GM18505 (cell line): ENCODE measurements around the gene TYW1B.
"Not testable (repeated sequence)": the region's sequence is repeated elsewhere in the genome, so short reads cannot be mapped to it uniquely, and the experiment has no call there.

Experiments
- ATAC-seq: cut with Tn5 transposase; IDR thresholded peaks from one replicate; pipeline ENCODE4 v1.9.1; 2021; ENCODE audit not compliant: unreplicated experiment
- POLR2A ChIP-seq: IDR thresholded peaks from 4 replicates; pipeline ENCODE4 v1.6.1; 2011; ENCODE audit warnings: borderline replicate concordance; ENCODE audit not compliant: insufficient read depth, insufficient read length; ENCODE audit errors: extremely low read depth

Gene TYW1B

DNA sequence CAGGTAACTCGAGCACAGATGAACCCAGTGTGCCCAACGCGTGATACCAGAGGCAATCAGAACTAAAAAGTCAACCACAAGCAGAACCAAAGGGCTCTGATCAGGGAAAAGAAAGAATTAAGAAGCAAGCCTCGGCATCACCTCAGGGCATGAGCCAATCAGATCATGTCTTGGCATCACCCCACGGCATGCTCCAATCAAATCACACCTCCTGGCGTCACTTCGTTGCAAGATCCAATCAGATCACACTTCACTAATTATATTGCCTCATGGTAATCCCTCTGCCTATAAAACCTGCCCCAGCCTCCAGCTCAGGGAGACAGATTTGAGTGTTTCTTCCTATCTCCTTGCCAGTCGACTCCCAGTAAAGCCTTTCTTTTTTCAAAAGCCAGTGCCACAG, 46.8 kb downstream of the TYW1B start:
- ATAC-seq, result no peak
- TF ChIP-seq POLR2A, result no peak

DNA sequence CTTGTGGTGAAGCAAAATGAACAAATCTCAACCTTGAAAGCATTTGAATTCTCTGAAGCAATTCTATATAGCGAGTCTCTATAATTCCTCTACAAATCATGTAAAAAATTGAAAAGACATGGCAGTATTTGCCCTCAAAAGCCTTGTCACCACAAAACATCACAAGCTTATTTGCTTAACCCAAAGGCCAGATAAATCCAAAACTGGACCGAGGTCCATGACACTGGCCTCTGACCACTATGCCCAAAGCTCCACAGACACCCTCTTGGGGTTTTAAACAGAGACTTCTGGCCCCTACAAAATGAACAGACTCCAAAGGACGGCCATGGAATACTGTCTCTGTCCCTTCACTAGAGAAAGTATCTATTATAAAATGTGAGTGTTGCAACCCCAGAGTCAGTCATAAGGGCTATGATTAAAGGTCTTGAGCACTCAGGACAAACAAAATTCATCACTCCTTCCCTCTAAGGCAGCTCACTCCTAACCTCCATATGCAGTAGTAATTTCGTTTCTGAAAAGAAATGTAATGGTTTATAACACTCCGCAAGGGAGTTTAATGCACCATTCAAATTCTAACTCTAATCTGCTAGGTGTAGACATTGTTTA, 47.6 kb downstream of the TYW1B start:
- ATAC-seq, result not testable (repeated sequence)

DNA sequence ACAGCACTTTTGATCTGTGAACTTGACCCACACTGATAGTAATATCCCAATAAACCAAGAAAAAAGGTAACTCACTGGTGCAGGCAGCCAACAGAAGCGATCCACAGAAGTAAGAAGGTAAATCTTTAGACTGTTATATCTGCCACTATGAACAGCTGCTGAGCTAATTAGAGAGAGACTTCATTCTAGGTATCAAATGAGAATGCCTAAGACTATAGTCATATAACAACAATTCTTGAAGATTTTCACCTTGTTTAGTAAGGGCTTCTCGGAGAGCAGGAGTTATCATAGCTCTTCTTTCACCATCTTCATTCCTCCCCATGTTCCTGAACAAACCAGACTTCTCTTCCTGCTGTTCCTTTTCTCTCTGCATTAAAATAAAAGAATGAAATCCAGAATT, 50.8 kb downstream of the TYW1B start:
- not testable (repeated sequence) for ATAC-seq

DNA sequence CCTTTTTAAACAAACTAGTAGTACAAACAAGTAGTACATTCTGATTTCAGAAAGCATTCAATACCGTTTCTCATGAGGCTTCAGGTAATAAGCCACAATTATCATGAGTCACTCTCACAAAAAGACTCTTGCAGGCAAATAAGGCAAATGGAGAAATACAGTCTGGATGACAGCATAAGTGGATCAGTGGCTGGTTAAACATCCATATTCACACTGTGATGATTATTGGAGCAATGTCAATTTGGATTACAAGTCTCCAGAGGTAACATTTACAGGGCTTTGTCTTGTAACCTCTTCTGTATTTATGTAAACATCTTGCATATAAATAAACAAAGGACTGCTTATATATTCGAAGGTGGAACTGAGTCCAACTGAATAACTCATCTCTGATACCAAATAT, 55.4 kb downstream of the TYW1B start:
- not testable (repeated sequence) for ATAC-seq

DNA sequence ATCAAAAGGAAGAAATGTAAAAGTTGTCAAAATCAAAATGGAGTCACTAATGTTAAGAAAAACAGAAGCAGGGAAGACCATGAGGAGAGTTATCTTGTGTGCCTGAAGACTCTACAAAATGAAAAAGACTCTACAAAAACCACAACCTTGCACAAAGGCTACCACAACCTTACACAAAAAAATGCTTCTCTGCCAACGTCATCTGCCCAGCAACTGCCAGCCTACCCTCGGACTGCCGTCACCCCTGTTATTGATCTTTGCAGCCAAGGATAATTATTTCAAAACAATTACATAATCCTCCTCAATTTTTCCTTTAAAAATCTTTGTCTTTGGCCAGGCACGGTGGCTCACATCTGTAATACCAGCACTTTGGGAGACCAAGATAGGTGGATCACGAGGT, 61.0 kb downstream of the TYW1B start:
- ATAC-seq, result not testable (repeated sequence)

DNA sequence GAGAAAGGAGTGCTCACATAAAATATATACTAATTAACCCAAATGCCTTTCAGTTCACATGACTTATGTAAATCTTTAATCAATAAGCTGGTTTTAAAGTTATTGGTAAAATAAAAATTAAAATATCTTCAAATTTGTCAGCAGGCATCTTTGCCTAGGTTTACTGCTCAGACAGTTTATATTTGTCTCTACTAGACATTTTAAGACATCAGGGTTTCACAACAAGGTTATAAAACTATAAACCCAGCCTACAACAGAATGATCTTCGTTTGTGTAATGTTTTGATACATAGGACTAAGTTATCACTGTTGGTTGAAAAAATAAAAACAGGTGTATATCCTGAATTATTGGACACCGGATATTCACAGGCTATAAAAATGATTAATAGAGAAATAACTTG, 67.4 kb downstream of the TYW1B start:
- ATAC-seq, result no peak
- no peak for TF ChIP-seq POLR2A

DNA sequence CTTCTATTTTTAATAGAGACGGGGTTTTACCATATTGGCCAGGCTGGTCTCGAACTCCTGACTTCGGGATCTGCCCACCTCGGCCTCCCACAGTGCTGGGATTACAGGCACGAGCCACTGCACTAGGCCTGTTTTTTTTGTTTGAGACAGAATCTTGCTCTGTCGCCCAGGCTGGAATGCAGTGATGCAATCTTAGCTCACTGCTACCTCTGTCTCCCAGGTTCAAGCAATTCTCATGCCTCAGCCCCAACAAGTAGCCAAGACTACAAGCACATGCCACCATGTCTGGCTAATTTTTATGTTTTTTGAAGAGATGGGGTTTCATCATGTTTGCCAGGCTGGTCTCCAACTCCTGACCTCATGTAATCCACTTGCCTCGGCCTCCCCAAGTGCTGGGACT, 73.7 kb downstream of the TYW1B start:
- ATAC-seq, result no peak
- TF ChIP-seq POLR2A, result no peak

DNA sequence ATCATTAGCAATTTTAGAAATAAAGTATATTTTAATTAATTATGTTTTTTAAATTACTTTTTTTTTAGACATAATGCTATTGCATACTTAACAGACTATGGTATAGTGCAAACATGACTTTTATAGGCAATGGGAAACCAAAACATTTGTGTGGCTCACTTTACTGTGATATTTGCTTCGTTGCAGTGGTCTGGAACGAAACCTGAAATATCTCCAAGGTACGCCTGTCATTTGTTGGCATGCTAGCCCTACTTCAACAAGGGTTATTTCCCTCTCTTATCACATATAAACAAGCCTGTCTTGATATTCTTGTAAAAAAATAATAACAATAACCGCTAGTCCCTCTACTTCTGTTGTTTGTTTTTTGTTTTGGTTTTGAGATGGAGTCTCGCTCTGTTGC, 74.2 kb downstream of the TYW1B start:
- ATAC-seq, result no peak
- no peak for TF ChIP-seq POLR2A

DNA sequence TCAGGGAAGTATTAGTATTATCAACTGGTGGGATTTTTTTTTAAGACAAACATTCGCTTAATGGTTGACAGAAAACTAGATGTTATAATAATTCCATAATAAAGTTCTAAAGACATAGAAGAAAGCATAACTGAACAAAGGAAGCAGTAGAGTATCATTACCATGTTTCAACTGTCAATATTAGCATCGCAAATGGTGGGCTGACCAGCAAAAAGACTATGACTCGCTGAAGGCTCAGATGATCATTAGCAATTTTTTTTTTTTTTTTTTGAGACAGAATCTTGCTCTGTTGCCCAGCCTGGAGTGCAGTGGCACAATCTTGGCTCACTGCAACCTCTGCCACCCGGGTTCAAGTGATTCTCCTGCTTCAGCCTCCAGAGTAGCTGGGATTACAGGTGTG, 74.8 kb downstream of the TYW1B start:
- ATAC-seq, result not testable (repeated sequence)

DNA sequence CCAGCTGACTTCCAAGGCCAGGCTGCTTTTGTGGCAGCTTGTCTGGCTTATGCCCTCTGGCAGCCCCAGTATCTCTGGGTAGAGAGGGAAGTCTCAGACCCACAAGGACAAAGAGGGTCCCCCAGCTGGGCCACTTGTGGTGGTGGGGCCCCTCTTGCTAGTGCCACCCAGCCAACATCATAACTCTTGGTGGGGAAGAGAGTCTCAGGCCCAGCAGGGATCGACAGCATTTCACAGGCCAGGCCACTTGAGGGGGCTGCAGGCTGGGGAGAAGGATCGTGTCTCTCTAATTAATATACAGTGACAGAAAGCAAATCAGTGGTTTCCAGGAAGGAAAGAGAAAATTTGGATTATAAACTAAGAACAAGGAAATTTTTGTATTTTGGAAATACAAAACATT, 76.0 kb downstream of the TYW1B start:
- ATAC-seq, result no peak
- no peak for TF ChIP-seq POLR2A

DNA sequence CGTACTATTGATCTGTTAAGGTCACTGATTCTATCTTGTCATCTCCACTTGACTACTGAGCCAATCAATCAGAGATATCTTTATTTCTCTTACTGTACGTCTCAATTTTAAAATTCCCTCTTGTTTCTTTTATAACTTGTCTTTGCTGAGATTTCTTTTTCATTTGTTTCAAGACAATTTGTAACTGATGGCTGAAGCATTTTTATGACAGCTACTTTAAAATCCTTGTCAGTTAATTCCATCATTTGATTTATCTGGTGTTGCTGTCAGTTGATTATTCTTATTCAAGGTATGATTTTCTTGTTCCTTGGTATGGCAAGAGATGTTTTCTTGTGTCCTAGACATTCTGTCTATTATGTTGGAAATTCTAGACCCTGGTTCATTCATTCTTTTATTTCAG, 76.6 kb downstream of the TYW1B start:
- ATAC-seq, result no peak
- no peak for TF ChIP-seq POLR2A

DNA sequence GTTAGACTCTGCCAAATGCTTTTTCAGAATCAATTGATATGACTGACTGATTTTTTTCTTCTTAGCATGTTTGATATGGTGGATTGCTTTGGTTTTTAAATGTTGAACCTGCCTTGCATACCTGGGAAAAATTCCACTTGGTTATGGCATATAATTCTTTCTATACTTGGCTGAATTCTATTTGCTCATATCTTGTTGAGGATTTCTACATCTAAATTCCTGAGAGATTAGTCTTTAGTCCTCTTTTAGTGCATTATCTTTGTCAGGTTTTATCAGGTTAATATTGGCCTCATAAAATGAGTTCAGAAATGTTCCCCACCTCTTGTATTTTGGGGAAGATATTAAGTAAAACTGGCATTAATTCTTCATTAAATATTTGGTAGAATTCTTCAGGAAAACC, 79.4 kb downstream of the TYW1B start:
- not testable (repeated sequence) for ATAC-seq

DNA sequence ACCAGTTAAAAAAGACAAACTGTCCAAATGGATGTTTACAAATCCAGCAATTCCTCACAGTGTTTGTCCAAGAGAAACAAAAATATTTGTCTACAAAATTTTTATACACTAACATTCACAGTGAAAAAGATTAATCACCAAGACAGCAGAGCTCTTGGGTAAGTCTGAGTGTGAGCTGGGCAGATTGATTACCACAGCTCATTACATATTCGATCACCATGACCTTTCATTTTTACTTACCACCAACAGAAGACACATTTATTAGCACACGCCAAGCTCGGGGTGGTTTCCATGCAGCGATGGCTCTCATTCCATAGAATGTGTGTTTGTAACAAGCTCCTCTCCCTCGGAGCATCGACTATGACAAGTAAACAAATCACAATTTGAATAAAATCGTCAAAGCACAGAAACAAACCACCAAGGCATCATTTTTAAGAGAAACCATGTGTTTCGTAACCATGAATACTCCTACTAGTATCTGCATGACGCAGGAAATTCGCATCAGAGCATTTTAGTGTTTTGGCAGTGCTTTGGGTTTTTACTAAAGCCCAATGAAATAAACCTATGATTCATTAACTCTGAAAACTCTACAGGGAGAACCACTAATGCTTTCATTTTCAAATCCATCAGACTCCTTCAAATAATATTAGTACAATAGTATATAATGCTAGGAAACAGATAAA, 83.6 kb downstream of the TYW1B start:
- ATAC-seq, result not testable (repeated sequence)

DNA sequence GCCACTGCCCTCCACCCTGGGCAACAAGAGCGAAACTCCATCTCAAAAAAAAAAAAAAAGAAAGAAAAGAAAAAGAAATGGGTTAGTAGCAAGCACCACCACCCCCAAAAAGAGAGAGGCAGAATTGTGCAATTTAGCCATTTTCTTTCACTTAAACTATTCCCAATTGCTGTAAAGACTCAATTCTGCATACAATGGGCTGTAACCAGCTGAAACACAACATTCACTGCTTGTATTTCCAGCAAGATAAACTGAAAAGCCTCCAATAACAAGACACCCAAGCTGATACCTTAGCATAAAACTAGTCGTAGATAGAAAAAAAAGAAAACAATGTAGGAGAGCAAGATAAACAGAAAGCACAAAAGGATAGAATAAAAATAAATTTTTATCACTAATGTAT, 84.2 kb downstream of the TYW1B start:
- ATAC-seq, result not testable (repeated sequence)

DNA sequence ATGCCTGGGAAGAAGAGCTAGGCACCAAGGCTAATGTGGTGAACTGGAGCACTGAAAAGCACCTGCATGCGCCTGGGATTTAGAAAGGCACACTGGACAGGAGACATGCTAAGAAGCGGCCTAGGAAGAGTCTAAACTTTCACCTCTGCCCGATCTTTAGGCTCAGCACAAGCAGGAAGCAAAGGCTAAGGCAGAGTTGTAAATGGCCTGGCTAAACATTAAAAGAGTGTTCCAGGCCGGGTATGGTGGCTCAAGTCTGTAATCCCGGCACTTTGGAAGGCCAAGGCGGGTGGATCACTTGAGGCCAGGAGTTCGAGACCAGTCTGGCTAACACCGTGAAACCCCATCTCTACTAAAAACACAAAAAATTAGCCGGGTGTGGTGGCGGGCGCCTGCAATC, 88.3 kb downstream of the TYW1B start:
- not testable (repeated sequence) for ATAC-seq

DNA sequence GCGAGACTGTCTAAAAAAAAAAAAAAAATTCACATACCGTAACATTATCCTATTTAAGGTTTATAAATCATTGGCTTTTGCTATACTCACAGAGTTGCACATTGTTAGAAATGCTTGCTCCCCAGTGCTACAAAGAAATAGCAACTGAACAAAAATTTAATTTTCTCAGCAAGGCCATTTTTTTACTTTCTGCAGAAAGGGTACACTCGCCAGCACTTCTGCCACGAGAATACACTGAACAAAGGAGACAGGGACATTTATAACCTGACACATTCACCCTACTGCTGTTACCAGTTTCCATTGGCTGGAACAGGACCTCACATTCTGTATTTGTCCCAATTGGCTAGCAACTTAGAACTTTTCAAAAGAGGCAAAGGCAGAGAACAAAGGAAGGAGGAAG, 92.1 kb downstream of the TYW1B start:
- ATAC-seq, result not testable (repeated sequence)

DNA sequence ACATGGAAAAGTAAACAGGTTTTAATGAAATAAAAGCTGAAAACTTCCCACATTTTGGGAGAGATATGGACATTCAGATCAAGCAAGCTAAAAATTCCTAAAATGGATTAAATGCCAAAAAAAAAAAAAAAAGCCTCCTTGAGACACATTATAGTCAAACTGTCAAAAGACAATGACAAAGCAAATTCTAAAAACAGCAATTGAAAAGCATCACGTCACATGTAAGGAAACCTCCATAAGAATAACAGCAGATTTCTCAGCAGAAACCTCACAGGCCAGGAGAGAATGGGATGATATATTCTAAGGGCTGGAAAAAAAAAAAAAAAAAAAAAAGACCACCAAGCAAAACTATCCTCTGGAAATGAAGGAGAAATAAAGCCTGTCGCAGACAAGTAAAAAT, 97.2 kb downstream of the TYW1B start:
- not testable (repeated sequence) for ATAC-seq

DNA sequence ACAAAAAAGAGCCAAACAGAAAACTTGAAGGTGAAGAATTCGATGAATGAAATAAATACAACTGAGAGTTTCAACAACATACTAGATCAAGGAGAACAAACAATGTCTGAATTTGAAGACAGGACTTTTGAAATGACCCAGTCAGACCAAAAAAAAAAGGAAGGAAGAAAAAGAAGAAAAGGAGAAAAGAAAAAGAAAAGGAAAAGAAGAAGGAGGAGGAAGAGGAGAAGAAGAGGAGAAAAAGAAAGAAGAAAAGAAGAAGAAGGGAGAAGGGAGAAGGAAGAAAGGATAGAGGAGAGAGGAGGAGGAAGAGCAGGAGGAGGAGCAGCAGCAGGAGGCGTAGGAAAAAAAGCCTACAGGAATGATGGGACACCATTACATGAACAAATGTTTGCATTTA, 97.6 kb downstream of the TYW1B start:
- ATAC-seq, result not testable (repeated sequence)

DNA sequence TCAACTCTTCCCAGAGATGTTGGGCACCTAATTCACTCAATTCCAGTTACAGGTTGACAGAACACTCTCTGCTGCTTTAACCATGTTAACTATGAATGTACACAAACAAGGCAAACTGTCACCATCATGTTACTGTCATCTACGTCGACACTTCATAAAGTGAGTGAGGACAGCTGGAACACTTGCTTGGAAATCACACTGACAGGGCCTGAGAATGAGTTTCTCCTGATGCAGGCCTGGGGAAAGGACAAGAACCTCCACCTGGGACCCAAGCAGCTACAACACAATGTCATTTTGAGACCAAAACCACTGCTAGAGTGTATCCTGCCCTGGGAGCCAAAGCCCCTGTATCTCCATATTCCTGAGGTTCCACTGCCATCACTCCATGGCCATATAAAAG, 98.9 kb downstream of the TYW1B start:
- not testable (repeated sequence) for ATAC-seq

DNA sequence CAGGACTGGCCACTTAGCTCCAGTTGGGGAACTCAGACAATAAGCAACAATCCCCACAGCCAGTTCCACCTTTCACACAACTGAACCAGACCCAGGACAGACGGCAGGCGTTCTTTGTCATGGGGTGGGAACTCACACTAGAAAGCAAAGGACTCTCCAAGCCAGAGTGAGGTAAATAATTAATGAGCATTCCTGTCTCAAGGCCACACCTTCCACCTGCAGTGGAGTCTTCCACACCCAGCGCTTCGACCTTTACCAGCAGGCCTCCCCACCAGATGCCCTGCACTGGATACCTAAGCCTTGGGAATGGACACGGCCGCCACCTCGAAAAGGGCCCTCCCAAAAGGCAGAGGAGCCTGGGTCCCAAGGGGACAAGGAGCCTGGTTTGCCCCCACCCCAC, 105.3 kb downstream of the TYW1B start:
- not testable (repeated sequence) for ATAC-seq

DNA sequence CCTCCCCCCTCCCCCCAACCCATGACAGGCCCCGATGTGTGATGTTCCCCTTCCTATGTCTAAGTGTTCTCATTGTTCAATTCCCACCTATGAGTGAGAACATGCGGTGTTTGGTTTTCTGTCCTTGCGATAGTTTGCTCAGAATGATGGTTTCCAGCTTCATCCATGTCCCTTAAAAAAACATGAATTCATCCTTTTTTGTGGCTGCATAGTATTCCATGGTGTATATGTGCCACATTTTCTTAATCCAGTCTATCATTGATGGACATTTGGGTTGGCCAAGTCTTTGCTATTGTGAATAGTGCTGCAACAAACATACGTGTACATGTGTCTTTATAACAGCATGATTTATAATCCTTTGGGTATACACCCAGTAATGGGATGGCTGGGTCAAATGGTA, 107.1 kb downstream of the TYW1B start:
- ATAC-seq, result not testable (repeated sequence)

DNA sequence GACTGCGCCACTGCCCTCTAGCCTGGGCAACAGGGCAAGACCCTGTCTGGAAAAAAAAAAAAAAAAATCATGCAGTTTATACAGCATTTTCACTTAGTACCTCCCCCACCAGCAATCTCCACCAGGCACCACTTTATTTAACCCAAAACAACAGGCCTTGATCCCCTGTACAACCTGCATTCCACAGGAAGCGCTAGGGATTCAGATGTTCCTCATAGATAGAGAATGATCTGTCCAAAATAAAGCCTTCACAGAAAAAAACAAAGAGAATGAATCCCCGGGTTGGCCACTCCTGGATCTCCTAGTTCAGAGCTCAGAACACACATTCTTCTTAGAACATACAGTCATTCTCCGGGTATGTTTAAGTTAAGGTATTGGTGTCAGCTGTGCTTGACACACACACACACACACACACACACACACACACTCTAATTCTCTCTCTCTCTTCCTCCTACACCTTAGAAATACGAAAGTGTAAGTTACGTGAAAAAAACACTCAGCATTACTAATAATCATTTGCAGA, 110.7 kb downstream of the TYW1B start:
- ATAC-seq, result not testable (repeated sequence)
